Neural progenitor cell (in vitro differentiated cells): ENCODE data around the gene SCAMP1.

ENCODE experiments used
- CTCF ChIP-seq: fragments of 200-600 bp; sonication (generic); IDR thresholded peaks from 2 replicates; pipeline ENCODE4 v1.5.1; 2017; ENCODE audit warnings: antibody characterized with exemption, mild to moderate bottlenecking
- EZH2 ChIP-seq: fragments of 200-600 bp; sonication (generic); IDR thresholded peaks from 2 replicates; pipeline ENCODE4 v1.6.1; 2017; ENCODE audit warnings: antibody characterized with exemption, mild to moderate bottlenecking, moderate library complexity

- TF ChIP-seq CTCF (no peak), EZH2 (no peak)
These were observed 132.2 kb downstream of the SCAMP1 start for GRCh38 chr5:78492650-78493049.
